H1 (cell line): ENCODE data around the gene RCSD1. TPM values are rescaled to one million over a fixed set of nuclear protein-coding genes. Genes with fewer than 3 reads are reported as not detected.

ENCODE experiments used
- CTCF ChIA-PET: fragments of 300-600 bp; sonication (Branson Sonifier 250); formaldehyde crosslinking; loops from one replicate; lab custom pipeline; 2021; ENCODE audit not compliant: partially characterized antibody; lab: Charles Lee
- POLR2A ChIA-PET: fragments of 300-600 bp; sonication (Branson Sonifier 250); formaldehyde crosslinking; loops from one replicate; lab custom pipeline; 2021; ENCODE audit warnings: inconsistent platforms; ENCODE audit not compliant: partially characterized antibody; lab: Charles Lee
- DNase-seq, 2 experiments: peaks; one replicate each; pipeline versions ENCODE4 v3.0.0 to v3.0.0-alpha.2; 2010 to 2022; ENCODE audit warnings: low spot score in 2 of 2, low read depth in 1 of 2, mixed read lengths in 1 of 2
- FAIRE-seq: peaks from 2 replicates; lab custom pipeline; 2011; peaks lifted over from hg19 to GRCh38; lab: Jason Lieb, UNC
- H2AFZ ChIP-seq: 2 replicates; pipeline ENCODE4 v1.8.1; 2012; ENCODE audit warnings: low read length, inconsistent platforms
- H2AK5ac ChIP-seq: 2 replicates; pipeline ENCODE4 v1.6.1; 2013; ENCODE audit warnings: low read depth, low read length
- H2BK120ac ChIP-seq: replicated peaks from 2 replicates; pipeline ENCODE3; 2013; ENCODE audit warnings: low read depth, low read length, inconsistent platforms
- H2BK12ac ChIP-seq: 2 replicates; pipeline ENCODE4 v1.6.1; 2013; ENCODE audit warnings: low read depth, low read length
- H2BK15ac ChIP-seq: 2 replicates; pipeline ENCODE4 v1.6.1; 2013; ENCODE audit warnings: low read length
- H2BK20ac ChIP-seq: 2 replicates; pipeline ENCODE4 v1.6.1; 2013; ENCODE audit warnings: low read length
- H2BK5ac ChIP-seq: 2 replicates; pipeline ENCODE4 v1.6.1; 2013; ENCODE audit warnings: low read depth, low read length
- H3K14ac ChIP-seq: 2 replicates; pipeline ENCODE4 v1.6.1; 2013; ENCODE audit warnings: inconsistent platforms; ENCODE audit not compliant: insufficient read length
- H3K18ac ChIP-seq: 2 replicates; pipeline ENCODE4 v1.6.1; 2013; ENCODE audit warnings: low read length; ENCODE audit errors: extremely low read depth
- H3K23ac ChIP-seq: 2 replicates; pipeline ENCODE4 v1.6.1; 2013; ENCODE audit warnings: inconsistent platforms; ENCODE audit not compliant: insufficient read length
- H3K23me2 ChIP-seq: 2 replicates; pipeline ENCODE4 v1.6.1; 2013; ENCODE audit warnings: low read depth, low read length
- H3K27ac ChIP-seq: 2 replicates; pipeline ENCODE4 v1.6.1; 2011; ENCODE audit warnings: low read depth, low read length, inconsistent platforms
- H3K27me3 ChIP-seq, 4 experiments: replicated peaks in 1 of 4; 1 replicate in 1 of 4; 2 replicates in 3 of 4; pipeline versions ENCODE4 v1.6.1 to v1.8.1; 2011 to 2013; ENCODE audit warnings: low read length in 3 of 4, mild to moderate bottlenecking in 3 of 4, inconsistent platforms in 2 of 4, mixed read lengths in 2 of 4, moderate library complexity in 1 of 4; ENCODE audit not compliant: control insufficient read depth in 3 of 4, insufficient read depth in 3 of 4; ENCODE audit errors: extremely low read depth in 1 of 4
- H3K36me3 ChIP-seq, 4 experiments: 2 replicates each; pipeline versions ENCODE4 v1.6.1 to v1.8.1; 2011 to 2013; ENCODE audit warnings: mild to moderate bottlenecking in 4 of 4, low read length in 3 of 4, moderate library complexity in 2 of 4, control low read depth in 1 of 4, inconsistent platforms in 1 of 4; ENCODE audit not compliant: insufficient read depth in 4 of 4, control insufficient read depth in 2 of 4
- H3K4ac ChIP-seq: replicated peaks from 2 replicates; pipeline ENCODE3; 2013; ENCODE audit warnings: low read length, low read depth, mixed read lengths, inconsistent platforms; ENCODE audit not compliant: insufficient read length
- H3K4me1 ChIP-seq, 4 experiments: replicated peaks in 1 of 4; 1 replicate in 1 of 4; 2 replicates in 3 of 4; pipeline versions ENCODE4 v1.6.1 to v1.8.1; 2011 to 2013; ENCODE audit warnings: low read length in 3 of 4, inconsistent platforms in 2 of 4, mixed read lengths in 1 of 4; ENCODE audit not compliant: insufficient read depth in 4 of 4, control insufficient read depth in 3 of 4
- H3K4me2 ChIP-seq, 2 experiments: 2 replicates each; pipeline versions ENCODE4 v1.6.1 to v1.8.1; 2011 to 2013; ENCODE audit warnings: low read depth in 2 of 2, low read length in 2 of 2, control low read depth in 1 of 2, inconsistent platforms in 1 of 2, mild to moderate bottlenecking in 1 of 2; ENCODE audit not compliant: insufficient read depth in 1 of 2
- H3K4me3 ChIP-seq, 4 experiments: fragments of 200-600, 300-600 bp in 1 of 4; sonication (generic), shearing (Covaris generic), sonication (Bioruptor Twin) in 1 of 4; 2 replicates each; pipeline versions ENCODE4 v1.5.1 to v1.8.1; 2011 to 2016; ENCODE audit warnings: low read length in 4 of 4, low read depth in 3 of 4, control low read depth in 2 of 4, inconsistent platforms in 2 of 4, mild to moderate bottlenecking in 2 of 4, mixed read lengths in 1 of 4, moderate library complexity in 1 of 4; ENCODE audit not compliant: insufficient read depth in 2 of 4; ENCODE audit errors: extremely low read depth in 1 of 4
- H3K56ac ChIP-seq: replicated peaks from 2 replicates; pipeline ENCODE3; 2013; ENCODE audit warnings: low read depth, mild to moderate bottlenecking, mixed read lengths, low read length, inconsistent platforms; ENCODE audit not compliant: insufficient read length
- H3K79me1 ChIP-seq: 2 replicates; pipeline ENCODE4 v1.6.1; 2013; ENCODE audit warnings: low read depth, low read length, control low read depth
- H3K79me2 ChIP-seq, 2 experiments: 2 replicates each; pipeline versions ENCODE4 v1.6.1 to v1.8.1; 2012 to 2013; ENCODE audit warnings: low read length in 2 of 2, mild to moderate bottlenecking in 2 of 2, inconsistent platforms in 1 of 2; ENCODE audit not compliant: insufficient read depth in 2 of 2, control insufficient read depth in 1 of 2
- H3K9ac ChIP-seq, 4 experiments: replicated peaks in 1 of 4; 1 replicate in 1 of 4; 2 replicates in 3 of 4; pipeline versions ENCODE4 v1.6.1 to v1.8.1; 2011 to 2013; ENCODE audit warnings: low read depth in 3 of 4, low read length in 3 of 4, control low read depth in 2 of 4, mild to moderate bottlenecking in 2 of 4, moderate library complexity in 2 of 4, inconsistent platforms in 1 of 4; ENCODE audit errors: extremely low read depth in 1 of 4
- H3K9me3 ChIP-seq, 2 experiments: 2 replicates each; pipeline versions ENCODE4 v1.6.1 to v1.8.1; 2012 to 2013; ENCODE audit warnings: mild to moderate bottlenecking in 2 of 2, moderate library complexity in 2 of 2, control low read depth in 1 of 2, inconsistent platforms in 1 of 2, low read depth in 1 of 2, low read length in 1 of 2, mixed read lengths in 1 of 2; ENCODE audit not compliant: insufficient read depth in 2 of 2
- H4K20me1 ChIP-seq, 2 experiments: replicated peaks in 1 of 2; 2 replicates each; pipeline versions ENCODE3 to v1.8.1; 2011 to 2013; ENCODE audit warnings: inconsistent platforms in 2 of 2, low read length in 2 of 2, mild to moderate bottlenecking in 1 of 2; ENCODE audit not compliant: insufficient read depth in 2 of 2, control insufficient read depth in 1 of 2
- H4K5ac ChIP-seq: 2 replicates; pipeline ENCODE4 v1.6.1; 2013; ENCODE audit warnings: low read length, low read depth, mixed read lengths, inconsistent platforms; ENCODE audit not compliant: insufficient read length
- H4K8ac ChIP-seq: 2 replicates; pipeline ENCODE4 v1.8.0; 2013; ENCODE audit warnings: mild to moderate bottlenecking, moderate library complexity, low read length, inconsistent platforms; ENCODE audit not compliant: insufficient read depth; ENCODE audit errors: extremely low read depth
- H4K91ac ChIP-seq: replicated peaks from 2 replicates; pipeline ENCODE3; 2013; ENCODE audit warnings: low read length, mixed read lengths, inconsistent platforms; ENCODE audit not compliant: insufficient read length
- POLR2AphosphoS5 ChIP-seq: IDR thresholded peaks from 2 replicates; pipeline ENCODE4 v1.6.1; 2011; ENCODE audit warnings: low read depth, low read length
- SUZ12 ChIP-seq: fragments of 200-600 bp; sonication (generic); IDR thresholded peaks from 2 replicates; pipeline ENCODE4 v1.6.1; 2012; ENCODE audit warnings: mild to moderate bottlenecking, inconsistent platforms, low read length, moderate library complexity, mixed read lengths
- WGBS, 2 experiments: shearing (Covaris generic) in 1 of 2; methylation state at CpG; one replicate each; pipeline versions ENCODE4 v1.1.6 to v1.1.7; 2013 to 2015; ENCODE audit warnings: low lambda C conversion rate in 2 of 2, mixed read lengths in 2 of 2, inconsistent platforms in 1 of 2, low coverage in 1 of 2, missing lambda C conversion rate in 1 of 2; ENCODE audit not compliant: insufficient replicate concordance in 2 of 2, insufficient coverage in 1 of 2, insufficient read length in 1 of 2; ENCODE audit errors: extremely low coverage in 1 of 2, missing lambda C conversion rate in 1 of 2; 5-methylcytosine and 5-hydroxymethylcytosine counted together
- polyA plus RNA-seq, 7 experiments: library from polyadenylated mRNA; depleted of rRNA in 3 of 7; stranded (reverse) in 5 of 7; unstranded in 2 of 7; fragments of >200 nt in 5 of 7; fragments of 200-250 nt in 2 of 7; gene quantifications; 1 replicate in 5 of 7; 2 replicates in 1 of 7; 4 replicates in 1 of 7; pipeline versions ENCODE4 v1.2.1 to v1.2.3, GENCODE V29; 2011 to 2013; ENCODE audit warnings: missing spikeins in 2 of 7, mixed read lengths in 2 of 7
- total RNA-seq: library from RNA; stranded (reverse); fragmentation: NEBNext Ultra II Directional; extraction: Animal tissue kit (Norgen Biotek cat#: 25700); gene quantifications from 2 replicates; pipeline ENCODE4 v1.2.1, GENCODE V29; 2021

RCSD1 gene
- total and polyA plus RNA-seq, 2 of the 8 experiments (the other 6 are each of a cell fraction or from before 2014, with no cell fraction given) = 0.47 to 0.69 TPM

DNA sequence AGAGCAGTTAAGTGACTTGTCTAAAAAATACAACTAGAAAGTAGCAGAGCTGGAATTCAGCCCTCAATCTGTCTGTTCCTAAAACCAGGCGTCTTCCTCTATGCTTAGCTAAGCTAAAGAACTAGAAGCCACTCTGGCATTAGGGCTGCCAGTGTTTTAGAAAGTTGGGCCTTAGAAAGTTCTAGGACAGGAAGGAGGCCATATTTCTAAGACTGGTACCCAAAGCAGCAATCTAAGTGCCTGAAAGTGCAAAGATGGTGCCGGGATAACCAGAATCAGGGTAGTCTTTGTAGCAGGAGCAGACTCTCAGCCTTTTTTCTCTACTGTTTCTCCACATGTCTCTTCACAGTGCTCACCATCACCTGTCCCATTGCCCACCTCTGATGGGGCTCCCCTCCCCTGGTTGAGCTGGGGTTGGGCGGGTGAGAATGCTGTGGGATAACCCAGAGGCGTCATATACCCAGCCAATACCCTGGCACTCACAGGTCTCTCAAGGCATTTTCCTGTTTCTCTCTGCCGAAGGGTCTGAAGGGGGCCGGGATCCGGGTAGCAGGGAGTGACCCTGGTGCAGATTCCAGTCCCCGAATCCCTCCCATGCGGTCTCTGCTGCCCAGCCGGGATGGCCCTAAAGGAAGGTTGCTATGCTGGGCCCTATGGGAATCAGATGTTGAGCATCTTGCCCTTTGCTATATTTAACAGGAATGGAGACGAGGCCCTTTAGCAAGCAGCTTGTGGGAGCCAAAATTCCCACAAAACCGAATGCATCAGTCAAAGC lies 1.1 kb upstream of the RCSD1 start:
- Histone ChIP-seq H2BK12ac (no peak overlapping the region), H4K8ac (no peak overlapping the region), H4K91ac (no peak overlapping the region), H3K36me3 (no peaks in the 10 kb centered on the region), H3K79me1 (no peaks in the 10 kb centered on the region), H4K20me1 (no peaks in the 10 kb centered on the region), H3K79me2 (no peaks in the 10 kb centered on the region), H2BK5ac (no peak overlapping the region), H2BK20ac (no peak overlapping the region), H4K5ac (no peak overlapping the region), H3K4me1 (peaks cover 0 to 10% (median 5%) of the 10 kb centered on the region in 4 experiments; a peak in 5 of 7 replicates), H2AK5ac (no peak overlapping the region), H3K23ac (no peak overlapping the region), H3K9ac (no peak overlapping the region), H3K18ac (no peak overlapping the region), H3K4me3 (peak overlapping the region in 1 of 4 experiments; percentile 80; a peak in 1 of 8 replicates), H3K27me3 (peaks cover 20 to 46% (median 45%) of the 10 kb centered on the region in 4 experiments), H3K14ac (no peak overlapping the region), H2BK15ac (no peak overlapping the region), H2BK120ac (no peak overlapping the region)
- POLR2A ChIA-PET = interaction anchor here (0.9 kb wide), 1 partner anchor 12 kb away, joined by 3 read pairs; no protein-coding TSS in a partner anchor
- no peak for FAIRE-seq
- 74% methylated on average over 10 of the region's 12 CpGs; no CpG with 5 or more reads in 1 of the 2 experiments for whole genome bisulfite sequencing, 2 experiments
- no peak for DNase-seq
- TF ChIP-seq SUZ12 (peak; percentile 57; the same call in 1 of the 2 replicates), POLR2AphosphoS5 (no peak)
- TF ChIP-seq, all 59 proteins: peak for 1
- Histone ChIP-seq H3K23me2 (peaks cover 7% of the 10 kb centered on the region; the same call in 1 of the 2 replicates), H3K27ac (no peak overlapping the region), H3K4ac (no peak overlapping the region), H2AFZ (no peak overlapping the region), H3K4me2 (peak overlapping the region; percentile 84 to 97; a peak in 3 of 4 replicates), H3K56ac (no peak overlapping the region), H3K9me3 (no peaks in the 10 kb centered on the region)
- CTCF ChIA-PET = interaction anchor here (1.2 to 2.5 kb wide), 6 partner anchors 9 to 73 kb away, joined by 3 to 6 read pairs (median 4); no protein-coding TSS in a partner anchor
